SIG-M5 treated with dmso at 0.1 percent for 504 hours (cell line): ENCODE results near the gene BMPR1A.
"Not testable (repeated sequence)": the region's sequence is repeated elsewhere in the genome, so short reads cannot be mapped to it uniquely, and the experiment has no call there.

ENCODE experiments used
- DNase-seq: peaks from one replicate; lab custom pipeline; 2025; ENCODE audit not compliant: unreplicated experiment; lab: John Stamatoyannopoulos, UW

BMPR1A gene

GRCh38 chr10:86964061-86964846 is 207.8 kb downstream of the BMPR1A start:
- no peak for DNase-seq

GRCh38 chr10:86964847-86965190 is 208.4 kb downstream of the BMPR1A start:
- no peak for DNase-seq

GRCh38 chr10:86965986-86966654 is 209.7 kb downstream of the BMPR1A start:
- DNase-seq, result no peak

- DNase-seq, result no peak
Measured at GRCh38 chr10:86967481-86967941, 211.1 kb downstream of the BMPR1A start.

GRCh38 chr10:86968271-86968993 is 212.0 kb downstream of the BMPR1A start, which contains the start of gene ADIRF:
Gene ADIRF (plus strand): TSS chr10:86968482. CDS start chr10:86968545, 63 bp downstream.
- no peak for DNase-seq

- no peak for DNase-seq
Measured at GRCh38 chr10:86968994-86969355, 212.6 kb downstream of the BMPR1A start.

- DNase-seq, result no peak
Measured at GRCh38 chr10:86969421-86970041, 213.1 kb downstream of the BMPR1A start.

GRCh38 chr10:86970162-86970981 is 214.0 kb downstream of the BMPR1A start:
- no peak for DNase-seq

- DNase-seq, result no peak
Measured at GRCh38 chr10:86970982-86971231, 214.5 kb downstream of the BMPR1A start.

DNA sequence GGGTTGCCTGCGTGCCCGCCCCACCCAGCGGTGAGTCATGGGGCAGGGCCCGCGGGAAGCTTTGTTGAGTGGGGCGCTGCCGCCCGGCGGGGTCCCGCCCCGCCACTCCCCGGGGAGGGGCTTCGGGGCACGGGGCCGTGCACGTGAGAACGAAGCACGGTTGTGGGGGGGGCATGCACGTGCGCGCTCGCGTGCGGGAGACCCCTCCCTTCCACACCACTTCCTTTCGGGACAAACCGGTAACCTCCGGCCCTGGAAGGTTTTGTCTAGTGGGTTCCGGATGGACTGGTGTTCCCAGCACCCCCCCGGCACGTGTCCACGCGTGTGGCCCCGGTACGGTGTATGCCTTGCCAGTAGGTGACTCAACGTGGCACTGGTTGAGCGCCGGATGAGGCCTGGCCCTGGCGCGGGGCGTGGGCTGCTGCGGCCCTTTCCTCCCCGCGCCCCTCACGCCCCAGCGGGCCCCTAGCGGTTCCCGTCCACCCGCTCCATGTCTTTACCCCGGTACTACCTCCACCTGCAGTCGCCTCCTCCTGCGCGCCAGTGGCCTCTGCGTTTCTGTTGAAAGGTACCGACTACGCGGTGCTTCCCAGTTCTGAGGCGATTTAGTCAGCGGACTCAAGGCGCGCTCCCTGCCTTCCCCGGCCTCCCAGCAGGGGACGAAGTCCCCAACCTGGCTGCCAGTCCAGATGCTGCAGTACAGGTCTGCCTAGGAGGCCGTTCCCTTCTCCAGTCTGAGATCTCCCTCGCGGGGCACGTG is 215.0 kb downstream of the BMPR1A start:
- DNase-seq, result peak; percentile 68

DNA sequence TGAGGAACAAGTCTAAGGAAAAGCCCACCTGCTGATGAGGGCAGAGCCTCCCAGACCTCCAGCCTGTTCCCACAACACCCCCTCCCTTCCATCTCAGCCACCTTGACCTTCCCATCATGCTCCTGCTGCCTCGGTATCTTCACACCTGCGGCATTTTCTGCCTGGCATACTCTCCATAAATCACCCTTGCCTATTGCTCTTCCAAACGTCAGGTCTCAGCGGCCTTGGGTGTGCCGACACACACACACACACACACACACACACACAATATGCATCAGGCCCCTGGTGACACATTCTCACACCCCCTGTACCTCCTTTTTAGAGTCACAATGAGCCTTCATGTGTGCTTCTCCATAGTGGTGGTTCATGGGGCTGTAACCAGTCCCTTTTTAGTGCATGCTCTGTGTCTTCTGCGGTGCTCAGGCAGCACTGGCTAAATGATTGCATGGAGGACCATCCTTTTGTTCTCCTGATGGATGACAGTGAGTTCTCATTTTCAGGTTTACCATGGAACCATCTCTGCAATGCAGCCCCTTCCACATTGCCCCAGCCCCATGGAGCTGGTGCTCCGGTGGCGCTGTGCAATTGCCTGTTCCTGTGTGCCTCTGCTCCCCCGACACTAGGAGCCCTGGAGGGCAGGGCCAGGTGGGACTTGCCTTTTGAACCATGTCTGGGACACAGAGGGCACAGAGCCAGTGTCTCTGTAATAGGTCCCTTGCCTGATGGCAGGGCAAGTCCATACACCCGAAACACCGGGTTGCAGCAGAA is 216.4 kb downstream of the BMPR1A start:
- no peak for DNase-seq

- DNase-seq, result no peak
Measured at GRCh38 chr10:86974484-86974883, 218.1 kb downstream of the BMPR1A start.

DNA sequence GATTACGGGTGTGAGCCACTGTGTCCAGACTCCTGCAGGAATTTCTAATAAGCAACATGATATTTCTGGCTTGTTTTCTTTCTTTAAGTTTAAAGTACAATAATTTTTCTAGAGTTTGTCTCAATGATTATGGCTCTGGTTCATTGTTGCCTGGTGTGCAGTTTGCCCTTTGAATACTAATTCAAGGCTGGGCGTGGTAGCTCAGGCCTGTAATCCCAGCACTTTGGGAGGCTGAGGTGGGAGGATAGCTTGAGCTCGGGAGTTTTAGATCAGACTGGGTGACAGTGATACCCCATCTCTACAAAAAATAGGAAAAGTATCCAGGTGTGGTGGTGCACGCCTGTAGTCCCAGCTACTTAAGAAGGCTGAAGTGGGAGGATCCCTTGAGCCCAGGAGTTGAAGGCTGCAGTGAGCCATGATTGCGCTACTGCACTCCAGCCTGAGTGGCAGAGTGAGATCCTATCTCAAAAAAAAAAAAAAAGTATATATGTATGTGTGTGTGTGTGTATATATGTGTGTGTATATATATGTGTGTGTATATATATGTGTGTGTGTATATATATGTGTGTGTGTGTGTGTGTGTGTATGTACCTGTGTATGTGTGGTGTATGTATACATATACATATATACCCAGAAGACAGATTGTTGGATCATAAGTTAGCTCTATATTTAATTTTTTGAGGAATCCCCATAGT is 220.1 kb downstream of the BMPR1A start:
- no peak for DNase-seq

DNA sequence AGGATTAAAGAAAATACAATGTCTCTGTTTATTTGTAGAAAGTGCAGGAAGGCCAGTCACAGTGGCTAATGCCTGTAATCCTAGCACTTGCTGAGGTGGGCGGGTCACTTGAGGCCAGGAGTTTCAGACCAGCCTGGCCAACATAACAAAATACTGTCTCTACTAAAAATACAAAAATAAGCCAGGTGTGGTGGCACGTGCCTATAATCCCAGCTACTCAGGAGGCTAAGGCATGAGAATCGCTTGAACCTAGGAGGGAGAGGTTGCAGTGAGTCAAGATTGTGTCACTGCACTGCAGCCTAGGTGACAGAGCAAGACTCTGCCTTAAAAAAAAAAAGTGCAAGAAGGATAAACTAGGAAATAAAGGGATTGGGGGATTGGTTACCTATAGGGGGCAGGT is 222.0 kb downstream of the BMPR1A start:
- DNase-seq, result not testable (repeated sequence)

- DNase-seq, result no peak
Measured at GRCh38 chr10:86979296-86979818, 222.9 kb downstream of the BMPR1A start.

- no peak for DNase-seq
Measured at GRCh38 chr10:86979977-86980448, 223.6 kb downstream of the BMPR1A start.

DNA sequence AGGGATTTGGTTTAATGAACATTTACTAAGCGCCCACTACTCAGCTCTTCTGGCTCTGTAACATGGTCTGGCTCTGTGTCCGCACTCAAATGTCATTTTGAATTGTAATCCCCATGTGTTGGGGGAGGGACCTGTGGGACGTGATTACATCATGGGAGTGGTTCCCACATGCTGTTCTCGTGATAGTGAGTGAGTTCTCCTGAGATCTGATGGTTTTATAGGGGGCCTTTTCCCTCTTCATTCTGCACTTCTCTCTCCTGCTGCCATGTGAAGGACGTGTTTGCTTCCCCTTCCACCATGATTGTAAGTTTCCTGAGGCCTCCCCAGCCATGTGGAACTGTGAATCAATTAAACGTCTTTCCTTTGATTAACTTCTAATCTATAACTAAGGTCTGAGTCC is 224.6 kb downstream of the BMPR1A start:
- DNase-seq, result not testable (repeated sequence)

GRCh38 chr10:86981716-86982115 is 225.3 kb downstream of the BMPR1A start:
- no peak for DNase-seq
